Activated naive CD8-positive, alpha-beta T cell treated with anti-CD3 and anti-CD28 coated beads for 36 hours (primary cell): ENCODE results near the gene TXNRD2. TPM values are rescaled to one million over a fixed set of nuclear protein-coding genes. Genes with fewer than 3 reads are reported as not detected.

ENCODE experiments used
- DNase-seq: peaks from one replicate; pipeline ENCODE4 v3.0.0; 2021
- H3K27ac Mint-ChIP-seq: one replicate; pipeline ENCODE4 v1.8.0; 2022; ENCODE audit warnings: mild to moderate bottlenecking, moderate library complexity, mixed read lengths
- H3K27me3 Mint-ChIP-seq: one replicate; pipeline ENCODE4 v1.8.0; 2022; ENCODE audit warnings: mild to moderate bottlenecking, mixed read lengths
- H3K36me3 Mint-ChIP-seq: one replicate; pipeline ENCODE4 v1.8.0; 2021; ENCODE audit warnings: mild to moderate bottlenecking, mixed read lengths
- H3K4me1 Mint-ChIP-seq: one replicate; pipeline ENCODE4 v1.8.0; 2021; ENCODE audit warnings: mixed read lengths
- H3K4me3 Mint-ChIP-seq: one replicate; pipeline ENCODE4 v1.8.0; 2022; ENCODE audit warnings: mild to moderate bottlenecking, moderate library complexity, mixed read lengths
- H3K9me3 Mint-ChIP-seq: one replicate; pipeline ENCODE4 v1.8.0; 2022; ENCODE audit warnings: mixed read lengths
- total RNA-seq, 2 experiments: library from RNA; stranded (reverse); gene quantifications; one replicate each; pipeline ENCODE4 v1.2.3, GENCODE V29; 2021

Gene TXNRD2
- total RNA-seq, 2 experiments from 2014 or later: 20.3 to 20.9 TPM

DNA sequence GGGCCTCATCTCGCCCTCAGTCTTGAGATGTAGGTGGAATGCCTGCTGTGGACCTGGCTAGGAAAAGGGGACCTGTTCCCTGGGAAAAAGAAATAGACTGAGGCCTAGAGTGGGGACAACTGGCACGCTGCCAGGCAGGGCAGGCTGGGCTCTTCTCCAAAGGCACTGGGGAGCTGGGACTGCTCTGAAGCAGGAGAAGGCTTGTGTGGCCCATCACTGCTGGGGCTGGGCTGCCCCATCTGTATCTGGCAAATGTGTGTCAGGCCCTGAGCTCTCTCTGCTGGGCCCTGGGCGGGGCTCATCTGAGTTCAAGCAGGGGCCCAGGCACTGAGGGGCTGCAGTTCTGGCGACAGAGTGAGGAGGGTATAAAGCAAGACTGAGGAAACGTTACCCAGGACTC lies 42.1 kb upstream of the TXNRD2 start:
- DNase-seq: no peak
- no peaks in the 10 kb centered on the region for H3K4me1 Mint-ChIP-seq
- peaks cover 3% of the 10 kb centered on the region for H3K27me3 Mint-ChIP-seq
- no peak overlapping the region for H3K27ac Mint-ChIP-seq
- no peaks in the 10 kb centered on the region for H3K36me3 Mint-ChIP-seq
- no peak overlapping the region for H3K4me3 Mint-ChIP-seq
- no peaks in the 10 kb centered on the region for H3K9me3 Mint-ChIP-seq

DNA sequence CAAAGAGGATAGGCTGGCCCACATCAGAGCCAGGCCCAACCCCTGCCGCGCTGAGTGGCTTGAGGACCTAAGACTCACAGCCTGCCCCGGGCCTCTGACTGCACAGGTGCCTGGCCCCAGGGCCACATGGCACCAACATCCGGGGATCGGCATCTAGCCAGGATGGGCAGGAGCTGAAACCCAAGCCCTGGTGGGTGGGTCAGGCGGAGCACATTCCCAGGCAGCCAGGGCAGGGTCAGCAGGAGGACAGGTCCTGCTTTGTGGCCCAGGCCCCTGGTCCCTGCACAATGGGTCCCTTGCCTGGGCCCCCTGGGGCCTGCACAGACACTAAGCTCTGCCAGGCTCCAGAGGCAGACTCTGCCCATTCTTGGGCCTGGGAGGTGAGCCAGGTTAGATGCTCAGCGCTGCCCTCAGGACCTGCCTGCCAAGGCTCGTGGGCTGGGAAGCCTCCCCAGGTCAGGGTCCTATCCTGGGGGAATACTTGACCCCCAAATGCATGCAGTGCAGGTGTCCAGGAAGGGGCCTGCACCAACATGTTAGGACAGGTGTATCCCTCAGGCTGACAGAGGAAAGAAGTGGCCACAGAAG lies 41.5 kb upstream of the TXNRD2 start:
- Mint-ChIP-seq H3K4me3 (no peak overlapping the region), H3K27me3 (peaks cover 3% of the 10 kb centered on the region), H3K9me3 (no peaks in the 10 kb centered on the region), H3K36me3 (no peaks in the 10 kb centered on the region), H3K27ac (no peak overlapping the region), H3K4me1 (no peaks in the 10 kb centered on the region)
- no peak for DNase-seq

DNA sequence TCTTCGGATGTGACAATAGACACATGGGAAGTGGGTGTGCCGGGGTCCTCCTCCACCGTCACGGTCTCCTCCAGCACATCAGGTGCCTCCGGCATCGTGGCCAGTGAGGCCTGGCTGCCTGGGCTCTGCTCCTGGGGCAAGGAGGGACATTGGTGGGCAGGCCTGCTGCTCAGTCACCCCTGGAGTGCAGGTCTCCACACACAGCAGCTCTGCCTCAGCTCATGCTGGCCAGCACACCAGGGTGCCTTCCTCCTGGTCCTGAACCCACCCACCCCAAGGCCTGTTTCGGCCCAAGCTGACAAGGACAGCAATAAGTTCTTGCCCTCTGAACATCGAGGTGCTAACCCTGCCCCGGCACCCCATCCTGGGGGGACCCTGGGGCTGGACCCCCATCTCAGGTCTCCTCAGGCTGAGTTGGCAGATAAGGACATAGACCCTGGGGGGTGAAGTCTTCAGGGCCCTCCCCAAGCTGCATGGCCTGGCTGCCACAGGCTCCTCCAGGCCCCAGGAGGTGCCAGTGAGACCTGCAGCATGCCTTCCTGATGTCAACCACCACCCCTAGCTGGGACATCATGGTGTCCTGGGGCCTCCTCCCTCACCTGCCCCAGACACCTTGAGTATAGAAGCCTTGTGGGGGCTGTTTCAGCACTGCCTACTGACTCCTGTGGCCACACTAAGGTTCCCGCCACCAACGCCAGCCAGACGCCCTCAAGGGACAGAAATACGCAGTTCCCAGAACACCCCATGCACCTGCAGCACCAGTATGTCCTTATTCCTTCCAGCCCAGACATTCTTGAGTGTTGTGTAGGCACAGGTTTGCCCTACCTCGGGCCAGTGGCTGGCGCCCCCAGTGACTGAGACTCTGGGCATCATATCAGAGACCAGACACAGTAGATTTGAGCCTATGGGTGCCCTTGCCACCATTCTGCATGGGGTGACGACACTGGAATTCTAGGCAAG lies 40.6 kb upstream of the TXNRD2 start:
- Mint-ChIP-seq H3K4me3 (no peak overlapping the region), H3K27me3 (peaks cover 3% of the 10 kb centered on the region), H3K27ac (no peak overlapping the region), H3K9me3 (no peaks in the 10 kb centered on the region), H3K36me3 (no peaks in the 10 kb centered on the region), H3K4me1 (no peaks in the 10 kb centered on the region)
- DNase-seq: no peak

DNA sequence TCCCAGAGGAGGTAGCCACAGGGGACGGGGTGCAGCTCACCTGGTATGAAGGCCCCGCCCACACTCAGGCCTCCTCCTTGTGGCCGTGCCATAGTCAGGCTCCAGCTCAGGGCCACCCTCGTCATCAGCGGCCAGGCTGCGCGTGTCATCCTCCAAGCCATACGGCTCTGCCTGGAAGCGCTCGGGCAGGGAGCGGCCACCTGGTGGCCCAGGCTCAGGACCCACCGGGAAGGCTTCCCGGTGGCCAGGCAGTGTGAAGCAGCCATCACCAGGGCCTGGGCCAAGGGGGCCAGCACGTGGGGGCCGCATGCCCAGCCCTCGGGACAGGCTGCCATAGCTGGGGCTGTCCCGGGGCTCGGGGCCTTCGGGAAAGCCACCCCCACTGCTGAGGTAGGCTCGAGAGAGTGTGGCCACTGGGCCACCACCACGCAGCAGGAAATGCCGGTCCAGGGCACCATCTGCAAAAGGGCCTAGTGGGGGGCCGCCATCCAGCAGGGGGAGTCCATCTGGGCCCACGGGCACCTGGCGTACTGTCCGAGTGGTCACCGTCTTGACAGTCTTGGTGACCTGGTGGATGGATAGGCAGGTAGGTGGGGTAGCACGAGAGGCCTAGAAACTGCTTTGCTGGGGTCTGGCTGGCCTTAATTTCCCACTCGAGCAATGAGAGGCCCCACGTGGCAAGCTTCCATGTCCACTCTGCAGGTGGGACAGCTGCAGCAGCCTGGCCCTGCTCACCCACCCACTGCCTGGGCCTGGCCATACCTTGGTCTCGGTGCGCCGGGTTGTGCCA lies 39.7 kb upstream of the TXNRD2 start:
- H3K27me3 Mint-ChIP-seq: peaks cover 3% of the 10 kb centered on the region
- no peak for DNase-seq
- no peaks in the 10 kb centered on the region for H3K36me3 Mint-ChIP-seq
- no peaks in the 10 kb centered on the region for H3K4me1 Mint-ChIP-seq
- no peak overlapping the region for H3K4me3 Mint-ChIP-seq
- no peak overlapping the region for H3K27ac Mint-ChIP-seq
- H3K9me3 Mint-ChIP-seq: no peaks in the 10 kb centered on the region

DNA sequence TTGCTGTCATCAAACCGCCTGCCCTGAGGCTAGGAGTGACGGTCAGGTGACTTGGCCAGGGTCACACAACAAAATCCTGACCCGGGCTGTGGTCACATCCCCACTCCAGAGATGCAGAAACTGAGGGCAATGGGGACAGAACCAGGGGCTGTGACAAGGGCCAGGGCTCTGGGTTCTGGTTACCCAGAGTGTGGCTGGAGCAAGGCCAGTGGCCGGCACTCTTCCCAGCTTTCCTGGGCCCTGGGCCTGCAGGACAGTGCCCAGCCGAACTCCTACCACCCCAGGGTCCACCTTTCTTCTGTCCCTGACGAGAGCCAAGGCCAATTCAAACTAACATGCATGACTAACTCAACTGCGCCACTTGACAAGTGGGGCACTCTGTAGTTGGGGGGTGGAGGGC lies 39.1 kb upstream of the TXNRD2 start:
- no peak for DNase-seq
- H3K27me3 Mint-ChIP-seq: peaks cover 3% of the 10 kb centered on the region
- H3K36me3 Mint-ChIP-seq: no peaks in the 10 kb centered on the region
- H3K4me1 Mint-ChIP-seq: no peaks in the 10 kb centered on the region
- no peak overlapping the region for H3K4me3 Mint-ChIP-seq
- no peak overlapping the region for H3K27ac Mint-ChIP-seq
- no peaks in the 10 kb centered on the region for H3K9me3 Mint-ChIP-seq

DNA sequence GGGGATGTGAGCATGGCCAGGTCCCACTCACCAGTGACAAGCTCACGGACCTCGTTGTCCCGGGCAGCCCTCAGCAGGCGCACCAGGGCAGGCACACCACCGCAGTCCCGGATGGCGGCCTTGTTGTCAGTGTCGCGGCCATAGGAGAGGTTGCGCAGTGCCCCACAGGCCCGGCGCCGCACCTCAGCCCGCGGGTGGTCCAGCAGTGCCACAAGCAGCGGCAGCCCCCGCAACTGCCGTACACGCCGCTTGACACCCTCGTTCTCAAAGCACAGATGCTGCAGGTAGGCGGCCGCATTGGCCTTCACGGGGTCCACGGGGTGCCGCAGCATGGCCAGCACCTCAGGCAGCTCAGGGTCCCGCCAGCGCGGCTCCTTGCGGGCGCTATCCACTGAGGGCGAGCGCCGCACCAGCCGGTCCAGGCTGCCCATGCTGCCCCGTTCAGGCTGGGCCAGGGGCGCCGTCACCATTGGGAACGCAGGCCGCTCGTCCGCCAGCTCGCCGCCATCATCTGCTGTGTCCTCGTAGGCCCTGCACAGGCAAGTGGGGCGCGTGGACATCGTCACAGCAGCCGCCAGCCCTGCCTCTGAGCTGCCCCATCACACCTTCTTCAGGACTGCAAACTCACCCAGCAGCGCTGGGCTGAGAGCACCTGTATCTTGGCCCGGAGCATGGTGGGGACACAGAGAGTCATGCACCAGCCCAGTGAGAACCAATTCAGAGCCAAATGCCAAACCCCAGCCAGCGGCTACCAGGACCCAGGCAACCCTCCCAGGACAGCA lies 38.3 kb upstream of the TXNRD2 start:
- Mint-ChIP-seq H3K4me3 (no peak overlapping the region), H3K36me3 (no peaks in the 10 kb centered on the region), H3K4me1 (peaks cover 1% of the 10 kb centered on the region), H3K9me3 (no peaks in the 10 kb centered on the region), H3K27ac (no peak overlapping the region), H3K27me3 (peaks cover 2% of the 10 kb centered on the region)
- no peak for DNase-seq

GRCh38 chr22:19978748-19979147 lies 37.1 kb upstream of the TXNRD2 start:
- no peaks in the 10 kb centered on the region for H3K9me3 Mint-ChIP-seq
- H3K4me1 Mint-ChIP-seq: peaks cover 3% of the 10 kb centered on the region
- no peak overlapping the region for H3K4me3 Mint-ChIP-seq
- no peak for DNase-seq
- H3K27me3 Mint-ChIP-seq: no peaks in the 10 kb centered on the region
- H3K36me3 Mint-ChIP-seq: no peaks in the 10 kb centered on the region
- H3K27ac Mint-ChIP-seq: no peak overlapping the region

GRCh38 chr22:19977296-19978243 lies 36.0 kb upstream of the TXNRD2 start:
- H3K4me3 Mint-ChIP-seq: no peak overlapping the region
- no peaks in the 10 kb centered on the region for H3K27me3 Mint-ChIP-seq
- H3K4me1 Mint-ChIP-seq: peaks cover 3% of the 10 kb centered on the region
- H3K36me3 Mint-ChIP-seq: no peaks in the 10 kb centered on the region
- DNase-seq: no peak
- H3K27ac Mint-ChIP-seq: no peak overlapping the region
- no peaks in the 10 kb centered on the region for H3K9me3 Mint-ChIP-seq

DNA sequence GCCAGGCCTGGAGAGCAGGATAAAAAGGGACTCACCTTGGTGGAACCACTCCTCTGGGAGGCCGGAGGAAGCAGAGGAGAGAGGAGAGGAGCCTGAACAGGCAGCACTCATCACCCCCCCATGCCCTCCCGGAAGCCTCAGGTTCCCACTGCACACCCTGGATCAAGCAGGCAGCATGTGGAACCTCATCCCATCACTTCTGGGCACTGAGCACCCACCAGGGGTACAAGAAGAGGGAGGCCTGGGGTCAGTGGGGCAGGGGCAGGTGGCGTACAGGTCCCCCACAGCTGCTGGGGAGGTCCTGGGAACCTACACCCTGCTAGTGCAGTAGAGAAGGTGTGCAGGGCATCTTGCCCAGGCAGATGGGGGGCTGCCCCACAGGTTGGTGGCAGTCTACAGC lies 35.1 kb upstream of the TXNRD2 start:
- Mint-ChIP-seq H3K4me1 (peaks cover 3% of the 10 kb centered on the region), H3K9me3 (no peaks in the 10 kb centered on the region), H3K4me3 (no peak overlapping the region), H3K36me3 (no peaks in the 10 kb centered on the region), H3K27me3 (no peaks in the 10 kb centered on the region), H3K27ac (no peak overlapping the region)
- DNase-seq: no peak

DNA sequence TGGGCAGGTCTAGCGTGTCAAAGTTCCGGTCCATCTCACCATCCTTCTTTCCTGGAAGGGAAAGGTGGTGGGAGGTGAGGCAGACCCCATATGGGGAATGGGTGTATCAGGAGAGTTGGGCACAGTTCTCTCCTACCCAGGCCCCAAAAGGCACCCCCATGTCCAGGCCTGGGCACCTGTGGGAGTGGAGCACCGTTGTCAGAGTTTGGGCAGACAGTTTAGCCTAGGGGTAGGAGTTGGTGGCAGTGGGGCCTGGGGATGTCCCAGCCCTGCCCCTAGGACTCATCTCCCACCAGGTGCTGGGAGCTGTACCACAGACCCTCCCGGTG lies 34.1 kb upstream of the TXNRD2 start:
- Mint-ChIP-seq H3K27me3 (no peaks in the 10 kb centered on the region), H3K9me3 (no peaks in the 10 kb centered on the region), H3K4me1 (peaks cover 8% of the 10 kb centered on the region), H3K4me3 (no peak overlapping the region), H3K36me3 (no peaks in the 10 kb centered on the region), H3K27ac (no peak overlapping the region)
- DNase-seq: no peak

DNA sequence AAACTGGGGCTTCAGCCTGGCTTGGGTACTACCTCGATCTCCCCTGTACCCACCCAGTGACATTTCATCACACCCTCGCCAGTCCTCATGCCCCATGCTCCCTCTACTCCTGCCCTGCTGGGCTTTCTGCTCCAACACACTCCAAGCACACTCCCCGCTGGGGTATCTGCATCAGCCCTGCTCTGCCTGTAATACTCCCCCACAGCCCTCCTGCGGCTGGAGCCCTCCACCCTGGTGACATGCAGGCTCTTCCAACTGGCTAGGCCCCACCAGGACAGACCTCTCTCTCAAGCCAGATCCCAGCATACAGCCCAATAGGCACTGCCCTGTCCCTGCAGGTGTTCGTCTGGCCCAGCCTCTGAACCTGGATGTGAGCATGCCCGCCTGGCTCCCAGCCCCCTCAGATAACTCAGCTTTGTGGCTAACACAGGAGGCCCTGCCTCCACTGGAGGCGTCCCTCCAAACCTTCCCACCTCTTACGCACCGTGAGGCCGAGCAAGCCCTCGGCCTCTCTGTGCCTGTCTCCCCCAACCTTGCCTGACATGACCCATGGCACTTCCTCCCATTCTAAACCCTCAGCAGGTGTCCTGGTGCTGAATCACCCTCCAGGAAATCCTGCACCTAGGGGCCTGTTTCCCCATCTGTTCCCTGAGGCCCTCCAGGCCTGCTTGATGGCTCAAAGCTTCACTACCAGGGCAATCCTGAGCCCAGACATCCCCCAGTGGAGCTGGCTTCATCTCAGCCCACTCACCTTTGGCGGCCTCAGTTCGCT lies 33.5 kb upstream of the TXNRD2 start:
- no peak overlapping the region for H3K27ac Mint-ChIP-seq

DNA sequence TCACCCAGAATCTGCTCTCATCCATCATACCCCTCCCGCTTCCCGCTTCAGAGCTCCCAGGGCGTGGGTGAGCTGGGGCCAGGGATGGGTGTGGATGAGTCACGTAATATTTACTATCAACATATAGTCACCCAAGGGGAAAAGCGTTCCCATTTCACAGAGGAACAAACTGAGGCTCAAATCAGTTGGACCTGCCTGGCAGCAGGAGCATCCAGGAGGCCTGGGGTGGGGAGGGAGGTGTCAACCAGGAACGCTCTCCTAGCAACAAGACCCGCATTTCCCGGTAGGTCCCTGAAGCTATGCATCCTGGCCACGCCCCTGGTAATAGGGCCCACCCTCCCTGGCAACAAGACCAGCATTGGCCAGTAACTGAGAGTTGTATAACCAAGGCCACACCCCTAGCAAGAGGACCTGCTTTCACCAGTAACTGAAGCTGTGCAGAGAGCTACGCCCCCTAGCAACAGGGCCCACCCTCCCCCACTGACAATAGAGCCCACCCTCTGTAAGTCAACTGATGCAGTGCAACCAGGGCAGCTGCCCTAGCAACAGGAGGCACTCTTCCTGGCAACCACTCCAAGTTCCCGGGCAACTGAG lies 32.7 kb upstream of the TXNRD2 start:
- H3K9me3 Mint-ChIP-seq: no peaks in the 10 kb centered on the region
- no peaks in the 10 kb centered on the region for H3K27me3 Mint-ChIP-seq
- no peak overlapping the region for H3K27ac Mint-ChIP-seq
- peak; percentile 23 for DNase-seq
- no peaks in the 10 kb centered on the region for H3K36me3 Mint-ChIP-seq
- H3K4me3 Mint-ChIP-seq: no peak overlapping the region
- H3K4me1 Mint-ChIP-seq: peaks cover 9% of the 10 kb centered on the region

More for the DNA sequence above, 33.5 kb upstream of the TXNRD2 start:
- Mint-ChIP-seq H3K27me3 (no peaks in the 10 kb centered on the region), H3K9me3 (no peaks in the 10 kb centered on the region), H3K36me3 (no peaks in the 10 kb centered on the region), H3K4me3 (no peak overlapping the region), H3K4me1 (peaks cover 9% of the 10 kb centered on the region)
- no peak for DNase-seq
